H1 (cell line): ENCODE results near the gene BIRC5. TPM values are rescaled to one million over a fixed set of nuclear protein-coding genes. Genes with fewer than 3 reads are reported as not detected.
A peak's percentile ranks its signal among the peaks of the same experiment; 100 is the strongest.

Source experiments
- CBX5 ChIP-seq: fragments of 300-800, 300-1000 bp; sonication (generic); IDR thresholded peaks from 2 replicates; pipeline ENCODE4 v1.7.1; 2016; ENCODE audit warnings: antibody characterized with exemption, low read length, low read depth
- CTCF ChIP-seq, 3 experiments: IDR thresholded peaks; 1 replicate in 2 of 3; 2 replicates in 1 of 3; pipeline versions ENCODE4 v1.5.1 to v1.6.1; 2011; ENCODE audit warnings: low read length in 3 of 3, mild to moderate bottlenecking in 3 of 3, inconsistent platforms in 2 of 3, low read depth in 1 of 3, moderate library complexity in 1 of 3; ENCODE audit not compliant: insufficient read depth in 1 of 3; ENCODE audit errors: control extremely low read depth in 1 of 3
- MAFK ChIP-seq: IDR thresholded peaks from 2 replicates; pipeline ENCODE4 v1.6.1; 2012; ENCODE audit warnings: low read depth, mild to moderate bottlenecking, improper control_type of control experiment, low read length
- polyA plus RNA-seq, 7 experiments: library from polyadenylated mRNA; depleted of rRNA in 3 of 7; stranded (reverse) in 5 of 7; unstranded in 2 of 7; fragments of >200 nt in 5 of 7; fragments of 200-250 nt in 2 of 7; gene quantifications; 1 replicate in 5 of 7; 2 replicates in 1 of 7; 4 replicates in 1 of 7; pipeline versions ENCODE4 v1.2.1 to v1.2.3, GENCODE V29; 2011 to 2013; ENCODE audit warnings: missing spikeins in 2 of 7, mixed read lengths in 2 of 7
- total RNA-seq: library from RNA; stranded (reverse); fragmentation: NEBNext Ultra II Directional; extraction: Animal tissue kit (Norgen Biotek cat#: 25700); gene quantifications from 2 replicates; pipeline ENCODE4 v1.2.1, GENCODE V29; 2021

BIRC5 gene
- total and polyA plus RNA-seq, 2 of the 8 experiments (the other 6 are each of a cell fraction or from before 2014, with no cell fraction given) = 42.2 to 108 TPM

GRCh38 chr17:78226055-78226758, 12.2 kb downstream of the BIRC5 start (continued):
- peak; percentile 61; the same call in 1 of the 2 replicates for TF ChIP-seq MAFK
- TF ChIP-seq CBX5 = no peak
- TF ChIP-seq CTCF (IDR thresholded peaks at IDR 0.05; ENCODE audit: control extremely low read depth in 1 of 3, insufficient read depth in 1 of 3, low read depth in 1 of 3, low read length in 3 of 3) = no peak
